ENCODE data around the gene ATXN1. TPM values are rescaled to one million over a fixed set of nuclear protein-coding genes. Genes with fewer than 3 reads are reported as not detected.

Gene ATXN1
- polyA plus RNA-seq, 1 donor (not counting 4 experiments of a cell fraction or from before 2014, with no cell fraction given), result 9.7 TPM

DNA sequence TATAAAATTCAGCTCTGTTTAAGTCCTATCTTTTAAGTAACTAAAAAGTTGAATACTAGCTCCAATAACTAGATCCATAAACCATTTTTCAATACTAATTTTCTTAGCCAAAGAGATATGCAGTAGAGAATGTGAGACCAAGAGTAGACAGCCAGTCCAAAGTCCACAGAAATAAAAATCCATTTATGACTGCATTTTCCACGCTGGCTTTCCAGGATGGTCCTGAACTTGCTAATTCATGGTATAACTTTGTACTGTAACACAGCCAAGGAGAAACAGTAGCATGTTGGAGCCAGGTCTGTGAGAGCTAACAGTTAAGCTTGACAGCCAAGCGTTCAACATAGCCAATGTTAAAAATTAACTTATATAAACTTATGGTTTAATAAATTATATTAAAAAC, 366.6 kb downstream of the ATXN1 start:
- DNase-seq (ENCODE audit: low read depth, low spot score), result no peak
- Histone ChIP-seq H3K9me3 (ENCODE audit: control insufficient read depth, low read depth, low read length) (no peaks in the 10 kb centered on the region), H3K36me3 (ENCODE audit: control insufficient read depth in 2 of 2, extremely low read depth in 1 of 2, insufficient read depth in 2 of 2, low read length in 2 of 2) (no peaks in the 10 kb centered on the region), H3K27me3 (ENCODE audit: control insufficient read depth, extremely low read depth, insufficient read depth, low read length) (no peaks in the 10 kb centered on the region), H3K9ac (ENCODE audit: control insufficient read depth, extremely low read depth, insufficient read depth, low read length) (no peak overlapping the region), H3K9me1 (ENCODE audit: control insufficient read depth, extremely low read depth, insufficient read depth, low read length) (no peaks in the 10 kb centered on the region), H3K4me1 (ENCODE audit: control insufficient read depth, extremely low read depth, insufficient read depth, low read length) (no peaks in the 10 kb centered on the region), H2AFZ (ENCODE audit: control insufficient read depth, low read length) (no peak overlapping the region), H3K27ac (ENCODE audit: control insufficient read depth, insufficient read depth, low read length) (no peak overlapping the region), H3K79me2 (ENCODE audit: control insufficient read depth, insufficient read depth, low read length) (no peaks in the 10 kb centered on the region), H3K4me2 (ENCODE audit: control insufficient read depth, extremely low read depth, insufficient read depth, low read depth, low read length) (no peak overlapping the region), H3K4me3 (ENCODE audit: control insufficient read depth in 2 of 3, extremely low read depth in 1 of 3, insufficient read depth in 2 of 3, low read depth in 1 of 3, low read length in 3 of 3) (no peak overlapping the region), H4K20me1 (ENCODE audit: control insufficient read depth, extremely low read depth, insufficient read depth, low read length) (no peaks in the 10 kb centered on the region)
- FAIRE-seq, result no peak
- TF ChIP-seq CTCF (optimal IDR thresholded peaks at IDR 0.05 in 1 of 3, IDR thresholded peaks at IDR 0.05 in 1 of 3, conservative IDR thresholded peaks at IDR 0.05 in 1 of 3; ENCODE audit: extremely low read depth in 1 of 3, insufficient read depth in 2 of 3, low read length in 3 of 3) (no peak), EZH2 (IDR thresholded peaks at IDR 0.05; ENCODE audit: low read length) (no peak)
- dilution Hi-C loops (cut with MboI; ENCODE audit: extremely low pct_ligation_motif_present, low sequenced_read_pairs), result no loop called here

GRCh38 chr6:16393326-16393725, 367.9 kb downstream of the ATXN1 start:
- H3K36me3 ChIP-seq (ENCODE audit: control insufficient read depth in 2 of 2, extremely low read depth in 1 of 2, insufficient read depth in 2 of 2, low read length in 2 of 2), result no peaks in the 10 kb centered on the region
- H3K79me2 ChIP-seq (ENCODE audit: control insufficient read depth, insufficient read depth, low read length), result no peaks in the 10 kb centered on the region
- DNase-seq (ENCODE audit: low read depth, low spot score) (no peak), FAIRE-seq (no peak)
- H3K4me1 ChIP-seq (ENCODE audit: control insufficient read depth, extremely low read depth, insufficient read depth, low read length), result no peaks in the 10 kb centered on the region
- H4K20me1 ChIP-seq (ENCODE audit: control insufficient read depth, extremely low read depth, insufficient read depth, low read length), result no peaks in the 10 kb centered on the region
- no peaks in the 10 kb centered on the region for H3K27me3 ChIP-seq (ENCODE audit: control insufficient read depth, extremely low read depth, insufficient read depth, low read length)
- TF ChIP-seq CTCF (optimal IDR thresholded peaks at IDR 0.05 in 1 of 3, IDR thresholded peaks at IDR 0.05 in 1 of 3, conservative IDR thresholded peaks at IDR 0.05 in 1 of 3; ENCODE audit: extremely low read depth in 1 of 3, insufficient read depth in 2 of 3, low read length in 3 of 3) (no peak), EZH2 (IDR thresholded peaks at IDR 0.05; ENCODE audit: low read length) (no peak)
- no peak overlapping the region for H3K4me3 ChIP-seq (ENCODE audit: control insufficient read depth in 2 of 3, extremely low read depth in 1 of 3, insufficient read depth in 2 of 3, low read depth in 1 of 3, low read length in 3 of 3)
- H3K4me2 ChIP-seq (ENCODE audit: control insufficient read depth, extremely low read depth, insufficient read depth, low read depth, low read length), result no peak overlapping the region
- no peaks in the 10 kb centered on the region for H3K9me1 ChIP-seq (ENCODE audit: control insufficient read depth, extremely low read depth, insufficient read depth, low read length)
- H3K9me3 ChIP-seq (ENCODE audit: control insufficient read depth, low read depth, low read length), result no peaks in the 10 kb centered on the region
- dilution Hi-C loops (cut with MboI; ENCODE audit: extremely low pct_ligation_motif_present, low sequenced_read_pairs), result no loop called here
- H2AFZ ChIP-seq (ENCODE audit: control insufficient read depth, low read length), result no peak overlapping the region
- H3K27ac ChIP-seq (ENCODE audit: control insufficient read depth, insufficient read depth, low read length), result no peak overlapping the region
- H3K9ac ChIP-seq (ENCODE audit: control insufficient read depth, extremely low read depth, insufficient read depth, low read length), result no peak overlapping the region

All from keratinocyte (primary cell).